Endothelial cell (in vitro differentiated cells): ENCODE results near the gene CKAP2L. TPM values are rescaled to one million over a fixed set of nuclear protein-coding genes. Genes with fewer than 3 reads are reported as not detected.

ENCODE experiments used
- DNase-seq: peaks from one replicate; pipeline ENCODE4 v3.0.0; 2021; ENCODE audit warnings: low spot score
- H3K27ac Mint-ChIP-seq: one replicate; pipeline ENCODE4 v1.8.0; 2021; ENCODE audit warnings: mixed read lengths, inconsistent platforms; ENCODE audit not compliant: unreplicated experiment
- H3K27me3 Mint-ChIP-seq: one replicate; pipeline ENCODE4 v1.8.0; 2021; ENCODE audit warnings: mild to moderate bottlenecking, moderate library complexity, mixed read lengths, inconsistent platforms; ENCODE audit not compliant: unreplicated experiment
- H3K36me3 Mint-ChIP-seq: one replicate; pipeline ENCODE4 v1.8.0; 2021; ENCODE audit warnings: mild to moderate bottlenecking, low read depth, mixed read lengths, inconsistent platforms; ENCODE audit not compliant: unreplicated experiment
- H3K4me1 Mint-ChIP-seq: one replicate; pipeline ENCODE4 v1.8.0; 2021; ENCODE audit warnings: mild to moderate bottlenecking, mixed read lengths, inconsistent platforms; ENCODE audit not compliant: unreplicated experiment
- H3K4me3 Mint-ChIP-seq: one replicate; pipeline ENCODE4 v1.8.0; 2021; ENCODE audit warnings: mild to moderate bottlenecking, mixed read lengths, inconsistent platforms; ENCODE audit not compliant: unreplicated experiment
- H3K9me3 Mint-ChIP-seq: one replicate; pipeline ENCODE4 v1.8.0; 2021; ENCODE audit warnings: mixed read lengths, inconsistent platforms; ENCODE audit not compliant: unreplicated experiment
- CTCF ChIP-seq: fragments of 200-600 bp; sonication (generic); IDR thresholded peaks from one replicate; pipeline ENCODE4 v1.5.0; 2021; ENCODE audit warnings: antibody characterized with exemption; ENCODE audit not compliant: unreplicated experiment
- total RNA-seq: library from RNA; stranded (reverse); fragmentation: NEBNext Ultra II Directional; extraction: Animal tissue kit (Norgen Biotek cat#: 25700); gene quantifications from one replicate; pipeline ENCODE4 v1.2.1, GENCODE V29; 2021; ENCODE audit not compliant: unreplicated experiment

CKAP2L gene
- total RNA-seq, 1 donor from 2014 or later: 5.5 TPM

GRCh38 chr2:112762276-112762675 lies 2.1 kb downstream of the CKAP2L start:
- no peak for DNase-seq
- Mint-ChIP-seq H3K27ac (no peak overlapping the region), H3K9me3 (no peaks in the 10 kb centered on the region), H3K36me3 (no peaks in the 10 kb centered on the region), H3K4me3 (peak overlapping the region; percentile 43), H3K27me3 (peaks cover 3% of the 10 kb centered on the region), H3K4me1 (peaks cover 8% of the 10 kb centered on the region)
- TF ChIP-seq CTCF: no peak

GRCh38 chr2:112760149-112760548 lies 4.3 kb downstream of the CKAP2L start:
- Mint-ChIP-seq H3K4me1 (peaks cover 6% of the 10 kb centered on the region), H3K36me3 (no peaks in the 10 kb centered on the region), H3K27me3 (peaks cover under 1% of the 10 kb centered on the region), H3K27ac (no peak overlapping the region), H3K9me3 (no peaks in the 10 kb centered on the region), H3K4me3 (no peak overlapping the region)
- DNase-seq: no peak
- no peak for TF ChIP-seq CTCF

- Mint-ChIP-seq H3K27me3 (no peaks in the 10 kb centered on the region), H3K36me3 (peaks cover 5% of the 10 kb centered on the region), H3K4me3 (no peak overlapping the region), H3K9me3 (no peaks in the 10 kb centered on the region), H3K4me1 (peaks cover 3% of the 10 kb centered on the region), H3K27ac (no peak overlapping the region)
- no peak for TF ChIP-seq CTCF
- DNase-seq: no peak
Observed at GRCh38 chr2:112758711-112759110, 5.7 kb downstream of the CKAP2L start.

GRCh38 chr2:112757265-112757664 lies 7.1 kb downstream of the CKAP2L start:
- Mint-ChIP-seq H3K9me3 (no peaks in the 10 kb centered on the region), H3K36me3 (peaks cover 5% of the 10 kb centered on the region), H3K4me1 (no peaks in the 10 kb centered on the region), H3K27ac (no peak overlapping the region), H3K27me3 (no peaks in the 10 kb centered on the region), H3K4me3 (no peak overlapping the region)
- TF ChIP-seq CTCF: no peak
- no peak for DNase-seq

- H3K4me3 Mint-ChIP-seq: no peak overlapping the region
- no peaks in the 10 kb centered on the region for H3K4me1 Mint-ChIP-seq
- no peak overlapping the region for H3K27ac Mint-ChIP-seq
- no peak for DNase-seq
- no peaks in the 10 kb centered on the region for H3K9me3 Mint-ChIP-seq
- peaks cover 5% of the 10 kb centered on the region for H3K36me3 Mint-ChIP-seq
- H3K27me3 Mint-ChIP-seq: no peaks in the 10 kb centered on the region
- TF ChIP-seq CTCF: no peak
Observed at GRCh38 chr2:112756207-112756606, 8.2 kb downstream of the CKAP2L start.
